Fibroblast of mammary gland (primary cell): Measurements from ENCODE around the gene TMEM167B.
"Not testable (repeated sequence)": the region's sequence is repeated elsewhere in the genome, so short reads cannot be mapped to it uniquely, and the experiment has no call there.

Source experiments
- DNase-seq: peaks from one replicate; pipeline ENCODE4 v3.0.0-alpha.2; 2010; ENCODE audit warnings: low read depth
- H3K4me3 ChIP-seq: 2 replicates; pipeline ENCODE4 v1.5.1; 2011; ENCODE audit warnings: low read depth, mild to moderate bottlenecking, low read length, moderate library complexity; ENCODE audit not compliant: control insufficient read depth
- CTCF ChIP-seq: conservative IDR thresholded peaks from 2 replicates; pipeline ENCODE4 v1.5.1; 2011; ENCODE audit warnings: low read depth, low read length, inconsistent platforms; ENCODE audit not compliant: control insufficient read depth, insufficient read depth

The TMEM167B gene

GRCh38 chr1:109048335-109048734 lies 42.2 kb upstream of the TMEM167B start:
- H3K4me3 ChIP-seq = no peak overlapping the region
- TF ChIP-seq CTCF = no peak
- DNase-seq = no peak

- no peak for DNase-seq
- no peak overlapping the region for H3K4me3 ChIP-seq
- no peak for TF ChIP-seq CTCF
Observed at GRCh38 chr1:109050228-109050995, 40.2 kb upstream of the TMEM167B start.

- not testable (repeated sequence) for DNase-seq, H3K4me3 ChIP-seq
Observed at GRCh38 chr1:109052145-109052544, 38.4 kb upstream of the TMEM167B start.

DNA sequence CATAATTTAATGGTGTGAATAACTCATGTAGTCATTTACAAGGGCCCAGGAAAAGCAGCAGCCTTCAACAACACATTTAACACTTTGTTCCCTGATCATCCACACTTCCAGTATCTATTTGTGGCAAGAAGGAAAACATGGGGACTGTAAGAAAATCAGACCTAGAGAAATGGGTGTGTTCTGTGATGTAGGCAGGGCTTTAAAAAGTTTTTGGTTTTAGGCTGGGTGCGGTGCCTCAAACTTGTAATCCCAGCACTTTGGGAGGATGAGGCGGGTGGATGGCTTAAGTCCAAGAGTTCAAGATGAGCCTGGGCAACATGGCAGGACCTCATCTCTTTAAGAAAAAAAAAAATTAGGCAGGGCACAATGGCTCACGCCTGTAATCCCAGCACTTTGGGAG lies 34.5 kb upstream of the TMEM167B start:
- no peak for DNase-seq
- no peak overlapping the region for H3K4me3 ChIP-seq
- no peak for TF ChIP-seq CTCF

DNA sequence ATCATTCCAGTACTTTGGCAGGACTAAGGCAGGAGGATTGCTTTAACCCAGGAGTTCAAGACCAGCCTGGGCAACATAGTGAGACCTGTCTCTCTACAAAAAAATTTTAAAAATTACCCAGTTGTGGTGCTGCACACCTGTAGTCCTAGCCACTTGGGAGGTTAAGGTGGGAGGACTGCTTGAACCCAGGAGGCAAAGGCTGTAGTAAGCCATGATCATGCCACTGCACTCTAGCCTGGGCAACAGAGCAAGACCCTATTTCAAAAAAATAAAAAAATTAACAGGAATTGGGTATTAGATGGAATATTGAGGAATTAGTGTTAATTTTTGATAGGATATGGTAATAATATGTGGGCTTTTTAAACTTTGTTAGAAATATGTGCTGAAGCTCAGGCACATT lies 31.5 kb upstream of the TMEM167B start:
- no peak for DNase-seq
- H3K4me3 ChIP-seq = no peak overlapping the region
- TF ChIP-seq CTCF = no peak

DNA sequence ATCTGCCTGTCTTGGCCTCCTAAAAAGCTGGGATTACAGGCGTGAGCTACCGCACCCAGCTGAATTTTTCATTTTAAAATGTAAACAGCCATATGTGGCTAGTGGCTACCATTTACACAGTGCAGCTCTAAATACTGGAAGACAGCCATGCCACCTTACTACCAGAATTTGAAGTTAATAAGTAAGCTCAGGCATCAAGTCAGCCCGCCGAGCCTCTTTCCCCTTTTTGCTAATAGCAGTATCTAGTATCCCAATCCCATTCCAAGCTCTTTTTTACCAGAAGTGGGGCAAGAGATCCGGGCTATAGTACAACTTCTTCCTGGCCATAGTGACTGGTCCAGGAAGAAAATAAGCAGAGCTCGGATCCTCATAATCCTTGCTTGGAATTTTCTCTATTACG lies 29.9 kb upstream of the TMEM167B start:
- no peak for DNase-seq
- no peak for TF ChIP-seq CTCF
- no peak overlapping the region for H3K4me3 ChIP-seq

- TF ChIP-seq CTCF = no peak
- no peak overlapping the region for H3K4me3 ChIP-seq
- DNase-seq = no peak
Observed at GRCh38 chr1:109061183-109061582, 29.4 kb upstream of the TMEM167B start.
